Measurements from ENCODE around the gene PPP6R3. TPM values are rescaled to one million over a fixed set of nuclear protein-coding genes. Genes with fewer than 3 reads are reported as not detected.
"Not testable (repeated sequence)": the region's sequence is repeated elsewhere in the genome, so short reads cannot be mapped to it uniquely, and the experiment has no call there.

The PPP6R3 gene
- total and polyA plus RNA-seq, 5 donors: 22.1 to 101 (median 89.7) TPM

- intact Hi-C loops (cut with DNase I): loop anchor here (2.0 to 10.0 kb wide), 4 partner anchors 51 to 191 kb away; no protein-coding TSS in a partner anchor
- no peak for DNase-seq
Observed at GRCh38 chr11:68445531-68446035, 15.0 kb upstream of the PPP6R3 start.

DNA sequence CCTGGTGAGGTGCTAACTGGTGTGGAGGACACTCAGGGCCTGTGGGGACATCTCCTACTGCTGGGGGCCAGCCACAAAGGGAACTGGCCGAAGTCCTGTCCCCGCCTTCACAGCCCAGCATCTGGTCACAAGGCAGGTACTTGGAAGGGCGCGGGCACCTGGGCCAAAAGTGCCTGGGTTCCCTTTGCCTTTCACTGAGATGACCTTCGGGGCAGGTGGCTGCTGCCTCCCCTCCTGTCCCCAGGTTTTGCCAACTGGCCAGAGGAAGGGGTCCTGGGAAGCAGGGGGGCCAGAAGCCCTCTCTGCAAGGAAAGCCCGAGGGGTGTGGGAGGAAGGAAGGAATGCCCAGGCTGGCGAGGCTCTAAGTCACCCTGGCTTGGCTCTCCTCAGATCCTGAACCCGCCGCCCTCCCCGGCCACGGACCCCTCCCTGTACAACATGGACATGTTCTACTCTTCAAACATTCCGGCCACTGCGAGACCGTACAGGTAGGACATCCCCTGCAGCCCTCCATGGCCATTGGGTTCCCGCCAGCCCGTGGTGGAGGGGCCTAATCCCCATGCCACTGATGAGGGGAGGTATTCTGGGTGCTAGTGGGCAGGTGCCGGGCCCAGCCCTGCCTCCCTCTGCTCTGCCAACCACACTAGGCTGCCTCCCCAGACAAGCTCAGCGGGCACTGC is 14.4 kb upstream of the PPP6R3 start:
- Histone ChIP-seq H3K27me3 (ENCODE audit: control insufficient read depth, insufficient read depth) (no peaks in the 10 kb centered on the region), H3K27ac (ENCODE audit: low read length) (no peak overlapping the region), H3K4me3 (ENCODE audit: low read length) (no peak overlapping the region), H3K9me3 (ENCODE audit: control insufficient read depth, low read length) (no peaks in the 10 kb centered on the region), H3K4me1 (ENCODE audit: control insufficient read depth, insufficient read depth, low read length) (no peaks in the 10 kb centered on the region)
- DNase-seq: no peak
- peak in 1 of 2 donors; percentile 8 for ATAC-seq
- intact Hi-C loops (cut with DNase I): loop anchor here (2.0 to 10.0 kb wide), 4 partner anchors 51 to 191 kb away; no protein-coding TSS in a partner anchor
- 91% methylated on average over 18 of the region's 18 CpGs for WGBS

More at GRCh38 chr11:68445531-68446035, 15.0 kb upstream of the PPP6R3 start:
- ATAC-seq: no peak
- H3K9me3 ChIP-seq (ENCODE audit: control insufficient read depth, low read length): no peaks in the 10 kb centered on the region
- WGBS: 82% methylated on average over 11 of the region's 11 CpGs
- no peak overlapping the region for H3K27ac ChIP-seq (ENCODE audit: low read length)
- no peaks in the 10 kb centered on the region for H3K27me3 ChIP-seq (ENCODE audit: control insufficient read depth, insufficient read depth)
- H3K4me1 ChIP-seq (ENCODE audit: control insufficient read depth, insufficient read depth, low read length): no peaks in the 10 kb centered on the region
- H3K4me3 ChIP-seq (ENCODE audit: low read length): no peak overlapping the region

- Histone ChIP-seq H3K9me3 (ENCODE audit: control insufficient read depth, low read length) (no peaks in the 10 kb centered on the region), H3K4me1 (ENCODE audit: control insufficient read depth, insufficient read depth, low read length) (no peaks in the 10 kb centered on the region), H3K27ac (ENCODE audit: low read length) (no peak overlapping the region), H3K27me3 (ENCODE audit: control insufficient read depth, insufficient read depth) (no peaks in the 10 kb centered on the region), H3K4me3 (ENCODE audit: low read length) (no peak overlapping the region)
- DNase-seq (peak; percentile 80 to 92 (median 91)), ATAC-seq (peak; percentile 88 to 89)
- intact Hi-C loops (cut with DNase I): loop anchor here (2.0 to 10.0 kb wide), 4 partner anchors 52 to 192 kb away; no protein-coding TSS in a partner anchor
- 46% methylated on average over 25 of the region's 25 CpGs for WGBS
Observed at GRCh38 chr11:68447015-68447801, 13.3 kb upstream of the PPP6R3 start.

DNA sequence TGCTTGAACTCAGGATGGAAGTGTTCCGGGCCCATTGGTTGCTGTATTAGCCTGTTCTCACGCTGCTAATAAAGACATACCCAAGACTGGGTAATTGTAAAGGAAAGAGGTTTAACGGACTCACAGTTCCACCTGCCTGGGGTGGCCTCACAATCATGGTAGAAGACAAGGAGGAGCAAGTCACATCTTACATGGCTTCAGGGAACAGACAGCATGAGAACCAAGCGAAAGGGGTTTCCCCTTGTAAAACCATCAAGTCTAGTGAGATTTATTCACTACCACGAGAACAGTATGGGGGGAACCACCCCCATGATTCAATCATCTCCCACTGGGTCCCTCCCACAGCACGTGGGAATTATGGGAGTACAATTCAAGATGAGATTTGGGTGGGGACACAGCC is 12.6 kb upstream of the PPP6R3 start:
- not testable (repeated sequence) for H3K9me3 ChIP-seq (ENCODE audit: control insufficient read depth, low read length); ATAC-seq; H3K4me3 ChIP-seq (ENCODE audit: low read length); H3K27me3 ChIP-seq (ENCODE audit: control insufficient read depth, insufficient read depth); DNase-seq; H3K4me1 ChIP-seq (ENCODE audit: control insufficient read depth, insufficient read depth, low read length); H3K27ac ChIP-seq (ENCODE audit: low read length)
- intact Hi-C loops (cut with DNase I): loop anchor here (2.0 to 10.0 kb wide), 4 partner anchors 53 to 193 kb away; no protein-coding TSS in a partner anchor
- 72% methylated on average over 6 of the region's 6 CpGs for WGBS

GRCh38 chr11:68448604-68449011 is 11.9 kb upstream of the PPP6R3 start:
- Histone ChIP-seq H3K27me3 (ENCODE audit: control insufficient read depth, insufficient read depth) (no peaks in the 10 kb centered on the region), H3K27ac (ENCODE audit: low read length) (no peak overlapping the region), H3K9me3 (ENCODE audit: control insufficient read depth, low read length) (no peaks in the 10 kb centered on the region), H3K4me3 (ENCODE audit: low read length) (no peak overlapping the region), H3K4me1 (ENCODE audit: control insufficient read depth, insufficient read depth, low read length) (no peaks in the 10 kb centered on the region)
- intact Hi-C loops (cut with DNase I): loop anchor here in 3 of 4 donors (5.0 to 10.0 kb wide), 3 partner anchors 54 to 194 kb away; no protein-coding TSS in a partner anchor
- 88% methylated on average over 25 of the region's 25 CpGs for WGBS
- DNase-seq (no peak), ATAC-seq (no peak)

DNA sequence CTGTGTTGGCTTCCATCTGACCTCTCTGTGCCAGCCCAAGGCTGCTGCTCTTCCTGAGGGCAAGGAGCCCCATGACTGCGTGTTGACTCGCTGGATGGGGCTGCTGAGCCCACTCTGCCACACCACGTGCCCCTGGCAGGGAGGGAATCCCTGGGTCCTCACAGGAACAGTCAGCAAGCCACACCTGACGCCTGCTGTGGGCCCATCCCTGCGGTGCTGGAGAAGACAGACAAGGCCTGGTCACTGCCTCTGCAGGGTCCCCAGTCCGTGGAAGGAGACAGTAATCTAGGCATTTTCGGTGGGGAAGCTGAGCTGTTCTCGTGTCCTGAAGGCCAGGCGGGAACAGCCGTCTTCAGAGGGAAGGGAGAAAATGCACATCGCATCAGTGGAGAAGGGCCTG is 10.6 kb upstream of the PPP6R3 start:
- H3K9me3 ChIP-seq (ENCODE audit: control insufficient read depth, low read length): no peaks in the 10 kb centered on the region
- no peaks in the 10 kb centered on the region for H3K4me1 ChIP-seq (ENCODE audit: control insufficient read depth, insufficient read depth, low read length)
- no peak overlapping the region for H3K4me3 ChIP-seq (ENCODE audit: low read length)
- H3K27me3 ChIP-seq (ENCODE audit: control insufficient read depth, insufficient read depth): no peaks in the 10 kb centered on the region
- 92% methylated on average over 11 of the region's 11 CpGs for WGBS
- ATAC-seq (no peak), DNase-seq (no peak)
- intact Hi-C loops (cut with DNase I): loop anchor here in 3 of 4 donors (5.0 to 10.0 kb wide), 3 partner anchors 55 to 195 kb away; no protein-coding TSS in a partner anchor
- H3K27ac ChIP-seq (ENCODE audit: low read length): no peak overlapping the region

DNA sequence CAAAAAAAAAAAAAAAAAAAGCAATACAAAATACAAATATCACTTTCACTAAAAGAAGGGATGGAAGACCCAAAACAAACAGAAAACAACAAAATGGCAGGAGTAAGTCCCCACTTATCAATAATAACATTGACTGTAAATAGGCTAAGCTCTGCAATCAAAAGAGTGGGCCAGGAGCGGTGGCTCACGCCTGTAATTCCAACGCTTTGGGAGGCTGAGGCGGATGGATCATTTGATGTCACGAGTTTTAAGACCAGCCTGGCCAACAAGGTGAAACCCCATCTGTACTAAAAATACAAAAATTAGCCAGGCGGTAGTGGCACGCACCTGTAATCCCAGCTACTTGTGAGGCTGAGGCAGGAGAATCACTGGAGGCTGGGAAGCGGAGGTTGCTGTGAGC is 9.8 kb upstream of the PPP6R3 start:
- ATAC-seq (no peak), DNase-seq (no peak)
- WGBS: 96% methylated on average over 8 of the region's 8 CpGs
- H3K4me1 ChIP-seq (ENCODE audit: control insufficient read depth, insufficient read depth, low read length): no peaks in the 10 kb centered on the region
- intact Hi-C loops (cut with DNase I): no loop called here
- no peak overlapping the region for H3K4me3 ChIP-seq (ENCODE audit: low read length)
- no peaks in the 10 kb centered on the region for H3K27me3 ChIP-seq (ENCODE audit: control insufficient read depth, insufficient read depth)
- no peaks in the 10 kb centered on the region for H3K9me3 ChIP-seq (ENCODE audit: control insufficient read depth, low read length)
- no peak overlapping the region for H3K27ac ChIP-seq (ENCODE audit: low read length)

GRCh38 chr11:68454767-68455166 is 5.8 kb upstream of the PPP6R3 start:
- intact Hi-C loops (cut with DNase I): no loop called here
- 35% methylated on average over 8 of the region's 8 CpGs for WGBS
- Histone ChIP-seq H3K27ac (ENCODE audit: low read length) (no peak overlapping the region), H3K4me1 (ENCODE audit: control insufficient read depth, insufficient read depth, low read length) (no peaks in the 10 kb centered on the region), H3K4me3 (ENCODE audit: low read length) (no peak overlapping the region), H3K27me3 (ENCODE audit: control insufficient read depth, insufficient read depth) (no peaks in the 10 kb centered on the region), H3K9me3 (ENCODE audit: control insufficient read depth, low read length) (no peaks in the 10 kb centered on the region)
- ATAC-seq (no peak), DNase-seq (no peak)

DNA sequence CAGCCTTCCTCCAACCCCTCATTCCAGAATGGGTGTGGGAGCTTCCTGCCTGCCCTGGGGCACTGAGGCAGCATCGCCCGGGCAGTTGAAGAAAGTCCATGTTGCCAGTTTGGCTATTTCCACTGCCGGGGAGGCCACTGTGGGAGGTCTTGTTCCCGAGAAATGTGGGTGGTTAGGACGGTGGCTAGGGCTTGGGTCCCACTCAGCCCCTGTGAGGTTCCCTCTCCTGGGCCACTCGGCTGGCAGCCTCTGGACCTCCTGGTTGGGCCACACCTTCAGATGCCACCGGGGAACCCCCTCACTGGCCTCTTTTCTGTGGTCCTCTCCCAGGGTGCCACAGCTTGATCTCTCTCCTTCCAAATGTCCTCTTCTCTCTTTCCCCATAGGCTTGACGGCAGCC is 5.1 kb upstream of the PPP6R3 start:
- H3K9me3 ChIP-seq (ENCODE audit: control insufficient read depth, low read length): no peaks in the 10 kb centered on the region
- WGBS: 68% methylated on average over 8 of the region's 8 CpGs
- intact Hi-C loops (cut with DNase I): no loop called here
- no peak overlapping the region for H3K27ac ChIP-seq (ENCODE audit: low read length)
- no peak for ATAC-seq
- no peak overlapping the region for H3K4me3 ChIP-seq (ENCODE audit: low read length)
- no peaks in the 10 kb centered on the region for H3K4me1 ChIP-seq (ENCODE audit: control insufficient read depth, insufficient read depth, low read length)
- DNase-seq: no peak
- H3K27me3 ChIP-seq (ENCODE audit: control insufficient read depth, insufficient read depth): no peaks in the 10 kb centered on the region

DNA sequence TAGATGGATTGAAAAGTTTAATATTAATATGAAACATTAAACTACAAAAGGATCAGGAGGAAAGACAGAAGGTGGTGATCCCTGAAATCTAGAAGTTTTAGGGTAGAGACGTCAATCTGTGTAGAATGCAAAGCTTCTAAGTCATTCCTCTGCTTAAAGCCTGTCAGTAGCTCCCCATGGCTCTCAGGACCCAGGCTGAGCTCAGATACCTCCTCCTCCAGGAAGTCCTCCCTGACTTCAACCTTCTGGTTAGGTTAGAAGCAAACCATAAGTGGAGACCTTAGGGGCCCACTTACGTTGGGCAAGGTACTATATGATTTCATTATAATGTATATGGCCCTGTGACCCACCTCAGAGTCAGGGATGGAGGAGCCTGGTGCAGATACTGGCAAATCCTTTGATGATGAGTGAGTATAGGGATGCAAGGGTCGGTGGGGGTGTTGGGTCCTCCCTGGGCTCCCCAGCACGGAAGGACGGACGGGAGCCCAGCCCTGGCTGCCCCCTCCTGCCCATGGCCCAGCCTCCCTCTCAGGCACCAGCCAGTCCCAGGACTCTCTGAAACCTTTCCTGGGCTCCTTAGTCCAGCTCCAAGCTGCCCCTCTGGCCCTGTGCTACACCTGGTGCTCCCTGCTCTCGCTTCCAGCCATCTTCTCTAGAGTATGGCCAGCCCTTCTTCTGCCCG is 3.2 kb upstream of the PPP6R3 start:
- Histone ChIP-seq H3K9me3 (ENCODE audit: control insufficient read depth, low read length) (no peaks in the 10 kb centered on the region), H3K27ac (ENCODE audit: low read length) (no peak overlapping the region), H3K4me3 (ENCODE audit: low read length) (no peak overlapping the region), H3K27me3 (ENCODE audit: control insufficient read depth, insufficient read depth) (no peaks in the 10 kb centered on the region), H3K4me1 (ENCODE audit: control insufficient read depth, insufficient read depth, low read length) (peaks cover under 1% of the 10 kb centered on the region)
- intact Hi-C loops (cut with DNase I): no loop called here
- ATAC-seq: no peak
- 69% methylated on average over 8 of the region's 8 CpGs for WGBS
- no peak for DNase-seq
